T-helper 1 cell treated with Interleukin-12 subunit alpha and Interleukin-12 subunit beta and Interleukin-4 antibody, amounts not matched to agents 30 ng/mL and 1 ng/mL, for 36 hours (primary cell): Measurements from ENCODE around the gene TMPRSS11F. TPM values are rescaled to one million over a fixed set of nuclear protein-coding genes. Genes with fewer than 3 reads are reported as not detected.

ENCODE experiments used
- intact Hi-C: fragments of 100-400 bp; cut with micrococcal nuclease; formaldehyde crosslinking; loops from one replicate; pipeline ENCODE4 v1.15.1; 2024
- total RNA-seq: library from RNA; stranded (reverse); gene quantifications from 2 replicates; pipeline ENCODE4 v1.2.3, GENCODE V29; 2022

Gene TMPRSS11F
- total RNA-seq, 1 donor from 2014 or later: not detected

DNA sequence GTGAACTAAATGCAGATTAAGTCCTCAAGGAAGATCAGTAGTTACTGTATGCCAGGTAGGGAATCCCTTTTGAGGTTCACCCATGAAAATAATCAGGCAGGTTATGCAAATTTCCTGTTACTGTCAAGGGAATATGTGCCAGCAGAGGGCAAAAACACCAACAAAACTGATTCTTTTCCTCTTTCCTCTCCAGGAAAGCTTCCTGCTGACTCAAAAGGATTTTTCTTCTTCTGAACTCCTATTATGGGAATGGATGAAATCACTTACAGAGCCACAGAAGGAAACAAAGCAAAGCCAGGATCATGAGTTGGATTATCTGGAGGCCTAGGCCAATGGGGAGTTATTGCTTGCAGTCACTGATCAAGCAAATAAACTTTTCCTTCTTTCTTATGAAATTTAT, 49.7 kb downstream of the TMPRSS11F start:
- intact Hi-C loops: no loop called here

DNA sequence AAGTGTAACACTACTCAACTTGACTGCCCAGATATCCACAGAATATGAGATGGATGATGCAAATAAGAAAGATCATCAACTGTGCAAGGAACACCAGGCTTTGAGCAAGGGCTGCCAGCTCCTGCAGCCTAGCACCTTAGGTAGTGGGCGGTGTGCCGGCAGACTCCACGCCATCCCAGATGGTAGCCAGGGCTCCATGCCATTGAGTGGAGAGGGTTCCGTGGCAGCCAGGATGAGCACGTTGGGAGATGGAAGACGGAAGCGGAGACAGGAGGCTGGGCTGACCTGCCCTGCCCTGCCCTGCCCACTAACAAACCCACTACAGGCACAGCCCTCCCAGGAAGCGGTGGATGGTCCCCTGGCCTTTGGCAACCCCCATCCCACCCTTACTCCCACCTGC, 51.9 kb downstream of the TMPRSS11F start:
- intact Hi-C loops: loop anchor here (1.0 kb wide), 1 partner anchor 32 kb away; no protein-coding TSS in a partner anchor

DNA sequence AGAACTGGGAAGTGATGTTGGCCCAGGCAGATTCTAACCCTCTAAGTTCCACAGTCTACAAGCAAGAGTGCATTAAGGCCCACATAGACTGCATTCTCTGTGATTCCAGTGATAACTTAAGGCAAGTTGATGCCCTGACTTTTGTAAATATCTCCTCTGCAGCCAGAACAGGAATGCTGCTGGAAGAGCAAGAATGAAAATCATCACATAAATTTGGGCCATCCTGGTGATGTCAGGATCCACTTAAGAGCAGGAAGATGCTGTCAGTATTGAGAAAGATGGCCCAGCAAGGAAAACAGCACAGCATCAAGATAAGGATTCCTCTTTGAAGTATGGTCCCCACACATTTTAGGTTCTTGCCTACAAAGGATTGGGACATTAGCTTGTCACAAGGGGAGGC, 52.4 kb downstream of the TMPRSS11F start:
- intact Hi-C loops: no loop called here

DNA sequence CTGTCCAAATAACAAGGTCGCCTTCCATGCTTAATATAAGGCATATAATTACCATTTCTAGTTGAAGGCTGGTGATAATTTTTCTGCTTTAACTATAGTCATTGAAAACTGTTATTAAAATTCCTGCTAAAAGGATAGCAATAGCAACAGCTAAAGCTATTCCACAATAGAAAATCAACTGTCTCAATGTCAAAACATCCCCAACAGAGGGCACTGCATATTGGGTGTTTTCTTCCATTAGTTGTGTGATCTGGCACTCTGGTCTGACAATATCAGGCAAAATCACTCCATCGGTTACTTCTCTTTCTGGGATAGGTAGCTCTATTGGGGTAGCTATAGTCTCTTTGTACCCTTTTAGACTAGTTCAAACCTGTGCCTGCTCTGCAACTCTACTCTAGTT, 53.5 kb downstream of the TMPRSS11F start:
- intact Hi-C loops: no loop called here

DNA sequence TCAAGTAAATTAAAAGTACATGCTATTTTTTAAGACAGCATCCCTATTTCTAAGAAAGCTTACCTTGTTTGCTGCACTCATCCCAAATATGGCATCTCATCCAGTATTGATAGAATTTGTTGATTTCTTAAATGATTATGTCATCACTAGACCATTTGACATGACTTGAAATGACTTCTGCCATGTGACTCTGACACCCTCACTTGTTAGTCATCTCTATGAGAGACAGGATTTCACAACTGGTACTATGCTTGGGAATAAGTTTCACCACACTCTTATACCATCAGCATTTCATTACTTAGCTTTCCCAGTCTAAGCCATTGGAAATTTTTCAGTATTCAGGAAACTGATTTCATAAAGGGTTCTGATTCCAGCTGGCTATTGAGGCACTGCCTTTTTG, 55.3 kb downstream of the TMPRSS11F start:
- intact Hi-C loops: no loop called here

DNA sequence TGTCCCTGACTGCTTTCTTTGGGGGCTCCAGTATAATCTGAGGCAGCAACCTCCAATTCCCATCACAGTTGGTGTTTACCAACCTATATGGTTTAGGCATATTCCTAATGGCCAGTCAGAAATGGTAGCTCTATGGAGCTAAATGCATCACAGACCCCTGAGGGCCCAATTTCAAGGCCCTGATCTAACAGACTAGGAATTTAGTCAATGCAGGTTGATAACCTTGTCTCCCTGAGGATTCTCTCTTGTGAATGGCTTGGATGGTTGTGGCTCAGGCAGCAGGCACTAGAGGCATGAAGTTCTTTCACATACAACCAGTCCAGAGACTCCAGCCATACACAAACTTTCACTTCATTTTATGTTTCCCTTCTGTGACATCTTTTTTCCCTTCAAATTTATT, 59.4 kb downstream of the TMPRSS11F start:
- intact Hi-C loops: no loop called here

DNA sequence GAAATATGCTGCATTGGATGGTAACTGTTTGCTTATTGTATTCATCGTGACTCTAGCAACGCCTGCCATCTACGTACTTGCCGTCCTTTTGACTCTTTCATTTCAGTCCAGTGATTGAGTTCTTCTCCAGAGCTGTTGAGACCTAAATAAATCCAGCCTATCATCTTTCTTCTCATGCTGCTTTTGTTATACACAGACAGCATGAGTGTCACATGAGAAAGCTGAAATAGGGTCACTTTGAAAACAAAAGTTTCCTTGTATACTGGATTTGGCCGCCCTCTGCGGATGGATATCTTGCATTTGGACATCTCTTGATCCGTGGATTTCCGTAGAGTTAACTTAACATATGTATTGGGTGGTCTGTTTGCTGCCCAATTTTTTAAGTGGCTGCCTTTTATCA, 67.2 kb downstream of the TMPRSS11F start:
- intact Hi-C loops: no loop called here

DNA sequence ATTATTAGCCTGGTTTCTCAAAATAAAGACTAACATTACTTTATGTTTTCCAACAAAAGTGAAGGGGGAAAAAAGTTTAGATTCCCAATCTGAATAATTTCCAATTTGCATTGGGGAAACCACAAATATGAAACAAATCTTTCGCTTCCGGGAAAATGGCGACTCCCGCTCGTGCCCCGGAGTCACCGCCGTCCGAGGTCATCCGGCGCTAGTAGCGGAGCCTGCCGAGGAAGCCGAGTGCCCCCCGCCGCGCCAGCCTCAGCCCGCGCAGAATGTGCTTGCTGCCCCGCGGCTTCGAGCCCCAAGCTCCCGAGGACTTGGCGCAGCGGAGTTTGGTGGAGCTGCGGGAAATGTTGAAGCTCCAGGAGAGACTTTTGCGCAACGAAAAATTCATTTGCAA, 91.4 kb downstream of the TMPRSS11F start:
- intact Hi-C loops: no loop called here

DNA sequence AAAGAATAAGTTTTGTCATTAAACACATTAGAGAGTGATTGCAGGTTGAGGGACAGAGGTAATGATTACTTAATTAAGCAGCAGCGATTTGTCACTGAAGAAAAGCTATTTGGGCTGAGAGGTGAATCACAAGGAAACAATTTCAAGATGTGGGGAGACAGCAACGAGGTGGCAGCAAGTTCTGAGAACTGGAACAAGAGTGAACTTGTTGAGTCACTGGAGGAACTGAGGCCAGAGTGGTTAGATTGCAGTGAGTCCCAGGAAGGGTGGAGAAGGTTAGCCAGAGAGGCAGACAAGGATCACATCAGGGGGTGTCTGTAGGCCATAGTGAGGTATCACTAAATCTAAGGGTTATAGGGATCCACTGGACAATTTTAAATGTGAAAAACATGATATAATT, 108.5 kb downstream of the TMPRSS11F start:
- intact Hi-C loops: no loop called here

DNA sequence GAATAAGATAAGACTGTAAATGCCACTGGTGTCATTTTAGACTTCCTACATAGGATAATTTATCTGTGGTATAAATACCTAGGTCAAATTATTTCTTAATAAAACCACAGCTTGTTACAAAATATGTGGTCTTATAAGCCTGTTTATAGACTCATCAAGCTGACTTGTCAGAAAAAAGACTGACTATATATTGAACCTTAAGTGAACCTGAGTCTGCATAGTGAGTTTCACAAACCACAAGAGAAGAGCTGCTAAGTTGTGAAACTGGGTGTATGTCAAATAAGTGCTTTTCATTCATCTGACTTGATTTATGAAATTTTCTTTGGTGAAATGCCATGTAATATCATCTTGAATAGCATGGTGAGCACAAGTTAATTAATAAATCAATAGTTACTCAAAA, 118.0 kb downstream of the TMPRSS11F start:
- intact Hi-C loops: no loop called here

Other genes with a start within 250 kb of the TMPRSS11F start
- not detected in 2 replicates for gene TMPRSS11D, start 245.9 kb downstream of the TMPRSS11F start, total RNA-seq
- not detected in 2 replicates for gene TMPRSS11A, start 166.4 kb downstream of the TMPRSS11F start, total RNA-seq
- gene TMPRSS11B, start 115.8 kb upstream of the TMPRSS11F start, total RNA-seq: not detected in 2 replicates
- 86.0 and 88.6 TPM in 2 replicates for gene YTHDC1, start 220.2 kb upstream of the TMPRSS11F start, total RNA-seq